Panc1 (cell line): ENCODE results near the gene SGPP1. TPM values are rescaled to one million over a fixed set of nuclear protein-coding genes. Genes with fewer than 3 reads are reported as not detected.

Experiments used
- ATAC-seq: fragments of 200-7000 bp; cut with Tn5 transposase; 2 replicates; pipeline ENCODE4 v1.9.1; 2020; ENCODE audit warnings: mild to moderate bottlenecking, moderate library complexity
- BruUV-seq: library from RNA; stranded (reverse); fragments of 400-500 nt; replicated peaks from 2 replicates; lab custom pipeline; 2021; lab: Mats Ljungman, UMichigan
- CTCF ChIA-PET: fragments of 300-600 bp; sonication (Branson Sonifier 250); formaldehyde crosslinking; loops from one replicate; lab custom pipeline; 2022; ENCODE audit warnings: antibody characterized with exemption; lab: Charles Lee
- POLR2A ChIA-PET: fragments of 300-600 bp; sonication (Branson Sonifier 250); formaldehyde crosslinking; loops from one replicate; lab custom pipeline; 2022; ENCODE audit warnings: antibody characterized with exemption; lab: Charles Lee
- DNase-seq: peaks from one replicate; pipeline ENCODE4 v3.0.0-alpha.2; 2010; ENCODE audit warnings: low read depth, low spot score
- H3K27ac ChIP-seq: 2 replicates; pipeline ENCODE4 v1.5.1; 2011; ENCODE audit warnings: mild to moderate bottlenecking, low read length, inconsistent platforms
- H3K27me3 ChIP-seq: fragments of 200-500 bp; sonication (Bioruptor generic); 2 replicates; pipeline ENCODE4 v1.6.0; 2014; ENCODE audit warnings: low read length, inconsistent platforms; ENCODE audit not compliant: control insufficient read depth, insufficient read depth
- H3K36me3 ChIP-seq: fragments of 200-500 bp; sonication (Bioruptor generic); 2 replicates; pipeline ENCODE4 v1.5.1; 2014; ENCODE audit warnings: inconsistent platforms, mild to moderate bottlenecking, low read length, moderate library complexity; ENCODE audit not compliant: control insufficient read depth, insufficient read depth
- H3K4me1 ChIP-seq: 2 replicates; pipeline ENCODE4 v1.5.1; 2011; ENCODE audit warnings: inconsistent platforms, mild to moderate bottlenecking, low read length, moderate library complexity; ENCODE audit not compliant: control insufficient read depth, insufficient read depth
- H3K4me3 ChIP-seq, 2 experiments: 2 replicates each; pipeline ENCODE4 v1.5.1; 2011 to 2012; ENCODE audit warnings: low read depth in 2 of 2, low read length in 2 of 2, mild to moderate bottlenecking in 2 of 2, inconsistent platforms in 1 of 2, moderate library complexity in 1 of 2
- H3K9me3 ChIP-seq: fragments of 200-500 bp; sonication (Bioruptor generic); 2 replicates; pipeline ENCODE4 v1.5.1; 2014; ENCODE audit warnings: low read depth, mild to moderate bottlenecking, inconsistent platforms, low read length, moderate library complexity; ENCODE audit not compliant: control insufficient read depth, insufficient read depth
- CTCF ChIP-seq: fragments of 450-650 bp; IDR thresholded peaks from 2 replicates; pipeline ENCODE4 v1.5.1; 2017; ENCODE audit warnings: mild to moderate bottlenecking
- POLR2AphosphoS5 ChIP-seq: IDR thresholded peaks from 2 replicates; pipeline ENCODE4 v1.6.1; 2012; ENCODE audit warnings: mild to moderate bottlenecking, low read depth, low read length, moderate library complexity
- REST ChIP-seq, 2 experiments: IDR thresholded peaks; 2 replicates each; pipeline ENCODE4 v1.6.1; 2011 to 2012; ENCODE audit warnings: low read depth in 2 of 2, control low read depth in 1 of 2, low read length in 1 of 2, mild to moderate bottlenecking in 1 of 2, moderate library complexity in 1 of 2; ENCODE audit not compliant: insufficient read depth in 1 of 2
- SIN3A ChIP-seq: IDR thresholded peaks from 2 replicates; pipeline ENCODE4 v1.6.1; 2012; ENCODE audit warnings: low read depth, mild to moderate bottlenecking, low read length, moderate library complexity, borderline replicate concordance; ENCODE audit not compliant: insufficient read depth
- TCF7L2 ChIP-seq: IDR thresholded peaks from 2 replicates; pipeline ENCODE4 v1.6.1; 2011; ENCODE audit warnings: mild to moderate bottlenecking, low read depth, low read length, inconsistent platforms
- in situ Hi-C: cut with HindIII; loops from 2 replicates; pipeline ENCODE4 v1.10.0; 2016; ENCODE audit warnings: low sequenced_read_pairs, low pct_unique_long_range_greater_than_20kb
- intact Hi-C: fragments of 100-400 bp; cut with micrococcal nuclease; formaldehyde crosslinking; loops from one replicate; pipeline ENCODE4 v1.10.0; 2022; ENCODE audit not compliant: unreplicated experiment
- total RNA-seq: library from RNA; stranded (reverse); gene quantifications from one replicate; pipeline ENCODE4 v1.2.1, GENCODE V29; 2021; ENCODE audit not compliant: unreplicated experiment

The SGPP1 gene
- total RNA-seq, 1 experiment from 2014 or later, result 30.0 TPM

GRCh38 chr14:63692310-63693020 lies 35.4 kb downstream of the SGPP1 start:
- BruUV-seq, result no TSS peak
- Histone ChIP-seq H3K9me3 (no peaks in the 10 kb centered on the region), H3K4me3 (no peak overlapping the region), H3K4me1 (no peaks in the 10 kb centered on the region; the same call in 1 of the 2 replicates), H3K27ac (no peak overlapping the region), H3K36me3 (no peaks in the 10 kb centered on the region), H3K27me3 (no peaks in the 10 kb centered on the region)
- CTCF ChIA-PET, result no interaction called here
- in situ Hi-C loops, result no loop called here
- TF ChIP-seq REST (IDR thresholded peaks at IDR 0.05; ENCODE audit: insufficient read depth in 1 of 2, low read depth in 2 of 2, low read length in 1 of 2), result no peak
- no peak for TF ChIP-seq SIN3A
- no peak for TF ChIP-seq TCF7L2
- TF ChIP-seq CTCF, result no peak
- TF ChIP-seq POLR2AphosphoS5, result no peak
- ATAC-seq (no peak), DNase-seq (no peak)
- intact Hi-C loops, result no loop called here
- POLR2A ChIA-PET, result interaction anchor here (0.7 kb wide), 1 partner anchor 1695 kb away, joined by 4 read pairs; no protein-coding TSS in a partner anchor

- H3K4me1 ChIP-seq, result peaks cover 1% of the 10 kb centered on the region; the same call in 1 of the 2 replicates
- ChIA-PET POLR2A (interaction anchor here (0.6 kb wide), 1 partner anchor 699 kb away, joined by 4 read pairs; the partner anchor contains the start of gene MTHFD1), CTCF (no interaction called here)
- H3K4me3 ChIP-seq, result no peak overlapping the region
- no peaks in the 10 kb centered on the region for H3K9me3 ChIP-seq
- no peak overlapping the region for H3K27ac ChIP-seq
- no peak for DNase-seq
- ATAC-seq, result no peak
- H3K36me3 ChIP-seq, result no peaks in the 10 kb centered on the region
- BruUV-seq, result no TSS peak
- no peaks in the 10 kb centered on the region for H3K27me3 ChIP-seq
- in situ Hi-C loops (no loop called here), intact Hi-C loops (no loop called here)
- TF ChIP-seq TCF7L2 (no peak), POLR2AphosphoS5 (no peak), SIN3A (no peak), REST (IDR thresholded peaks at IDR 0.05; ENCODE audit: insufficient read depth in 1 of 2, low read depth in 2 of 2, low read length in 1 of 2) (no peak), CTCF (no peak)
Measured at GRCh38 chr14:63689132-63689531, 38.7 kb downstream of the SGPP1 start.
